Central memory CD8-positive, alpha-beta T cell (primary cell): ENCODE results near the gene KLHL12.

Experiments
- ATAC-seq: fragments of 150-1000 bp; cut with Tn5 transposase; replicated peaks from 2 replicates; pipeline ENCODE4 v1.10.0; 2022; ENCODE audit warnings: mild to moderate bottlenecking, moderate FRiP score, moderate number of reproducible peaks; ENCODE audit not compliant: poor library complexity, severe bottlenecking; ENCODE audit errors: extremely low read depth
- DNase-seq, 2 donors: peaks; one replicate each; pipeline ENCODE4 v3.0.0; 2021; ENCODE audit warnings: low spot score in 2 of 2
- H3K27ac Mint-ChIP-seq: one replicate; pipeline ENCODE4 v1.8.0; 2022; ENCODE audit warnings: low read depth, mild to moderate bottlenecking, moderate library complexity, mixed read lengths
- H3K27me3 Mint-ChIP-seq: one replicate; pipeline ENCODE4 v1.8.0; 2022; ENCODE audit warnings: mixed read lengths
- H3K36me3 Mint-ChIP-seq: one replicate; pipeline ENCODE4 v1.8.0; 2022; ENCODE audit warnings: mild to moderate bottlenecking, moderate library complexity, mixed read lengths; ENCODE audit not compliant: insufficient read depth
- H3K4me1 Mint-ChIP-seq: one replicate; pipeline ENCODE4 v1.8.0; 2022; ENCODE audit warnings: mixed read lengths
- H3K4me3 Mint-ChIP-seq: one replicate; pipeline ENCODE4 v1.8.0; 2022; ENCODE audit warnings: mild to moderate bottlenecking, moderate library complexity, mixed read lengths
- H3K9me3 Mint-ChIP-seq: one replicate; pipeline ENCODE4 v1.8.0; 2022; ENCODE audit warnings: mixed read lengths

Gene KLHL12

GRCh38 chr1:202926581-202927491 is at the start of gene KLHL12:
TSS of gene KLHL12 (minus strand) at chr1:202927234. CDS start at chr1:202925162, 2,072 bp downstream.
- Mint-ChIP-seq H3K4me1 (peaks cover 21% of the 10 kb centered on the region), H3K36me3 (peaks cover 26% of the 10 kb centered on the region), H3K27ac (peak within 1 kb of the TSS; percentile 95), H3K27me3 (no peaks in the 10 kb centered on the region), H3K9me3 (no peaks in the 10 kb centered on the region), H3K4me3 (peak within 1 kb of the TSS; percentile 93)
- DNase-seq (peak; percentile 89 to 93), ATAC-seq (peak; percentile 90)

- H3K4me1 Mint-ChIP-seq: no peaks in the 10 kb centered on the region
- no peak for DNase-seq
- H3K36me3 Mint-ChIP-seq: peaks cover 2% of the 10 kb centered on the region
- no peak overlapping the region for H3K4me3 Mint-ChIP-seq
- H3K27me3 Mint-ChIP-seq: peaks cover 59% of the 10 kb centered on the region
- H3K9me3 Mint-ChIP-seq: no peaks in the 10 kb centered on the region
- no peak for ATAC-seq
- H3K27ac Mint-ChIP-seq: no peak overlapping the region
Measured at GRCh38 chr1:202976633-202977032, 49.6 kb upstream of the KLHL12 start.

GRCh38 chr1:202974856-202975255 is 47.8 kb upstream of the KLHL12 start:
- Mint-ChIP-seq H3K27me3 (peaks cover 51% of the 10 kb centered on the region), H3K27ac (no peak overlapping the region), H3K36me3 (peaks cover 2% of the 10 kb centered on the region), H3K9me3 (no peaks in the 10 kb centered on the region), H3K4me3 (no peak overlapping the region), H3K4me1 (no peaks in the 10 kb centered on the region)
- DNase-seq (no peak), ATAC-seq (no peak)

- Mint-ChIP-seq H3K9me3 (no peaks in the 10 kb centered on the region), H3K4me3 (no peak overlapping the region), H3K36me3 (peaks cover 8% of the 10 kb centered on the region), H3K27ac (no peak overlapping the region), H3K4me1 (peaks cover 15% of the 10 kb centered on the region), H3K27me3 (peaks cover 23% of the 10 kb centered on the region)
- DNase-seq (no peak), ATAC-seq (no peak)
Measured at GRCh38 chr1:202972046-202972445, 45.0 kb upstream of the KLHL12 start.

- H3K27me3 Mint-ChIP-seq: no peaks in the 10 kb centered on the region
- no peak overlapping the region for H3K27ac Mint-ChIP-seq
- no peak overlapping the region for H3K4me3 Mint-ChIP-seq
- no peak for ATAC-seq
- no peaks in the 10 kb centered on the region for H3K9me3 Mint-ChIP-seq
- peaks cover 21% of the 10 kb centered on the region for H3K4me1 Mint-ChIP-seq
- H3K36me3 Mint-ChIP-seq: peaks cover 10% of the 10 kb centered on the region
- DNase-seq: no peak
Measured at GRCh38 chr1:202968895-202969295, 41.9 kb upstream of the KLHL12 start.

- DNase-seq: no peak
- Mint-ChIP-seq H3K27ac (no peak overlapping the region), H3K4me3 (peak overlapping the region; percentile 84), H3K4me1 (peaks cover 21% of the 10 kb centered on the region), H3K36me3 (peaks cover 12% of the 10 kb centered on the region), H3K27me3 (no peaks in the 10 kb centered on the region), H3K9me3 (no peaks in the 10 kb centered on the region)
- no peak for ATAC-seq
Measured at GRCh38 chr1:202968351-202968750, 41.3 kb upstream of the KLHL12 start.

- H3K27ac Mint-ChIP-seq: peak overlapping the region; percentile 32
- peaks cover 9% of the 10 kb centered on the region for H3K36me3 Mint-ChIP-seq
- no peaks in the 10 kb centered on the region for H3K27me3 Mint-ChIP-seq
- no peaks in the 10 kb centered on the region for H3K9me3 Mint-ChIP-seq
- DNase-seq (no peak), ATAC-seq (peak; percentile 33)
- peaks cover 21% of the 10 kb centered on the region for H3K4me1 Mint-ChIP-seq
- H3K4me3 Mint-ChIP-seq: peak overlapping the region; percentile 84
Measured at GRCh38 chr1:202967684-202968281, 40.7 kb upstream of the KLHL12 start.

GRCh38 chr1:202966006-202966898 is 39.2 kb upstream of the KLHL12 start:
- Mint-ChIP-seq H3K36me3 (peaks cover 12% of the 10 kb centered on the region), H3K4me1 (peaks cover 21% of the 10 kb centered on the region), H3K27me3 (no peaks in the 10 kb centered on the region), H3K9me3 (no peaks in the 10 kb centered on the region), H3K27ac (peak overlapping the region; percentile 51), H3K4me3 (peak overlapping the region; percentile 84)
- no peak for DNase-seq
- ATAC-seq: no peak

- Mint-ChIP-seq H3K27me3 (no peaks in the 10 kb centered on the region), H3K4me3 (peak overlapping the region; percentile 84), H3K9me3 (no peaks in the 10 kb centered on the region), H3K27ac (peak overlapping the region; percentile 25), H3K4me1 (peaks cover 21% of the 10 kb centered on the region), H3K36me3 (peaks cover 12% of the 10 kb centered on the region)
- ATAC-seq (no peak), DNase-seq (no peak)
Measured at GRCh38 chr1:202965422-202965821, 38.4 kb upstream of the KLHL12 start.

- no peaks in the 10 kb centered on the region for H3K9me3 Mint-ChIP-seq
- H3K27me3 Mint-ChIP-seq: no peaks in the 10 kb centered on the region
- no peak for ATAC-seq
- peaks cover 21% of the 10 kb centered on the region for H3K4me1 Mint-ChIP-seq
- H3K4me3 Mint-ChIP-seq: no peak overlapping the region
- peak overlapping the region; percentile 25 for H3K27ac Mint-ChIP-seq
- peaks cover 12% of the 10 kb centered on the region for H3K36me3 Mint-ChIP-seq
- DNase-seq: no peak
Measured at GRCh38 chr1:202964791-202965410, 37.9 kb upstream of the KLHL12 start.

GRCh38 chr1:202961220-202961880 is 34.3 kb upstream of the KLHL12 start:
- ATAC-seq (no peak), DNase-seq (no peak)
- Mint-ChIP-seq H3K4me1 (peaks cover 26% of the 10 kb centered on the region), H3K36me3 (peaks cover 10% of the 10 kb centered on the region), H3K27ac (no peak overlapping the region), H3K27me3 (no peaks in the 10 kb centered on the region), H3K9me3 (no peaks in the 10 kb centered on the region), H3K4me3 (no peak overlapping the region)

GRCh38 chr1:202959276-202959620 is 32.2 kb upstream of the KLHL12 start:
- no peaks in the 10 kb centered on the region for H3K27me3 Mint-ChIP-seq
- no peak for ATAC-seq
- H3K27ac Mint-ChIP-seq: no peak overlapping the region
- H3K36me3 Mint-ChIP-seq: peaks cover 10% of the 10 kb centered on the region
- no peak for DNase-seq
- no peaks in the 10 kb centered on the region for H3K9me3 Mint-ChIP-seq
- peaks cover 26% of the 10 kb centered on the region for H3K4me1 Mint-ChIP-seq
- peak overlapping the region; percentile 86 for H3K4me3 Mint-ChIP-seq
